ENCODE measurements around the gene MRPS24. TPM values are rescaled to one million over a fixed set of nuclear protein-coding genes. Genes with fewer than 3 reads are reported as not detected.

Gene MRPS24
- total RNA-seq, 1 experiment from 2014 or later: 181 TPM

- no TSS peak for BruUV-seq (replicated peaks)
These were observed 17.5 kb downstream of the MRPS24 start for GRCh38 chr7:43851805-43852204.

GRCh38 chr7:43850348-43851116 lies 18.8 kb downstream of the MRPS24 start:
- H3K9me3 ChIP-seq (ENCODE audit: low read depth, low read length, poor library complexity, severe bottlenecking): no peaks in the 10 kb centered on the region
- CTCF ChIA-PET: no interaction called here
- TF ChIP-seq CTCF (conservative IDR thresholded peaks at IDR 0.05; ENCODE audit: low read depth, low read length) (no peak), EZH2 (IDR thresholded peaks at IDR 0.05; ENCODE audit: borderline replicate concordance, low read depth, low read length, poor library complexity, severe bottlenecking) (no peak)
- no TSS peak for BruUV-seq (replicated peaks)
- H3K27ac ChIP-seq (ENCODE audit: low read depth, low read length, poor library complexity, severe bottlenecking): no peak overlapping the region
- H3K27me3 ChIP-seq (replicated peaks; ENCODE audit: insufficient read depth, low read depth, low read length, poor library complexity): no peaks in the 10 kb centered on the region
- POLR2A ChIA-PET (ENCODE audit: low non-redundant PET): no interaction called here
- no peaks in the 10 kb centered on the region for H3K36me3 ChIP-seq (ENCODE audit: insufficient read depth, low read length, poor library complexity, severe bottlenecking)
- intact Hi-C loops (cut with micrococcal nuclease; ENCODE audit: unreplicated experiment): no loop called here
- H3K4me3 ChIP-seq (ENCODE audit: low read depth, low read length, poor library complexity, severe bottlenecking): no peak overlapping the region
- DNase-seq (ENCODE audit: low spot score): no peak
- no peaks in the 10 kb centered on the region for H3K4me1 ChIP-seq (ENCODE audit: insufficient read depth, low read length, poor library complexity, severe bottlenecking)

More at GRCh38 chr7:43851805-43852204, 17.5 kb downstream of the MRPS24 start:
- no peak for DNase-seq (ENCODE audit: low spot score)
- no peaks in the 10 kb centered on the region for H3K9me3 ChIP-seq (ENCODE audit: low read depth, low read length, poor library complexity, severe bottlenecking)
- TF ChIP-seq CTCF (conservative IDR thresholded peaks at IDR 0.05; ENCODE audit: low read depth, low read length) (no peak), EZH2 (IDR thresholded peaks at IDR 0.05; ENCODE audit: borderline replicate concordance, low read depth, low read length, poor library complexity, severe bottlenecking) (no peak)
- H3K27ac ChIP-seq (ENCODE audit: low read depth, low read length, poor library complexity, severe bottlenecking): no peak overlapping the region
- H3K4me3 ChIP-seq (ENCODE audit: low read depth, low read length, poor library complexity, severe bottlenecking): no peak overlapping the region
- H3K4me1 ChIP-seq (ENCODE audit: insufficient read depth, low read length, poor library complexity, severe bottlenecking): no peaks in the 10 kb centered on the region
- ChIA-PET POLR2A (ENCODE audit: low non-redundant PET) (no interaction called here), CTCF (no interaction called here)
- intact Hi-C loops (cut with micrococcal nuclease; ENCODE audit: unreplicated experiment): no loop called here
- no peaks in the 10 kb centered on the region for H3K36me3 ChIP-seq (ENCODE audit: insufficient read depth, low read length, poor library complexity, severe bottlenecking)
- H3K27me3 ChIP-seq (replicated peaks; ENCODE audit: insufficient read depth, low read depth, low read length, poor library complexity): no peaks in the 10 kb centered on the region

DNA sequence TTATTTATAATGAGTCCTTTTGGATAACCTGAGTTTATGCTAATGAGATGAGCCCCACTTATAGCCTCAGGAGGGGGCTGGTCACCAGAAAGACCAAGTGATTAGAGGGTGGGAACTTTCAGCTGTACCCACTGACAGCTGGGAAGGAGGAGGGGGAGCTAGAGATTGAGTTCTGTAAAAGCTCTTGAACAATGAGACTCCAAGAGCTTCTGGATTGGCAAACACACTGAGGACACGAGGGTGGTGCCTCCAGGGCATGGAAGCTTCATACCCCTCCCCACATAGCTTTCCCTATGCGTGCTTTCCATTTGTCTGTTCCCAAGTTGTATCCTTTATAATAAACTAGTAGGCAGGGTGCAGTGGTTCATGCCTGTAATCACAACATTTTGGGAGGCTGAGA lies 20.3 kb downstream of the MRPS24 start:
- no peak overlapping the region for H3K4me3 ChIP-seq (ENCODE audit: low read depth, low read length, poor library complexity, severe bottlenecking)
- H3K9me3 ChIP-seq (ENCODE audit: low read depth, low read length, poor library complexity, severe bottlenecking): no peaks in the 10 kb centered on the region
- ChIA-PET CTCF (no interaction called here), POLR2A (ENCODE audit: low non-redundant PET) (no interaction called here)
- no peaks in the 10 kb centered on the region for H3K36me3 ChIP-seq (ENCODE audit: insufficient read depth, low read length, poor library complexity, severe bottlenecking)
- DNase-seq (ENCODE audit: low spot score): no peak
- TF ChIP-seq EZH2 (IDR thresholded peaks at IDR 0.05; ENCODE audit: borderline replicate concordance, low read depth, low read length, poor library complexity, severe bottlenecking): no peak
- no peak for TF ChIP-seq CTCF (conservative IDR thresholded peaks at IDR 0.05; ENCODE audit: low read depth, low read length)
- intact Hi-C loops (cut with micrococcal nuclease; ENCODE audit: unreplicated experiment): no loop called here
- BruUV-seq (replicated peaks): no TSS peak
- no peaks in the 10 kb centered on the region for H3K27me3 ChIP-seq (replicated peaks; ENCODE audit: insufficient read depth, low read depth, low read length, poor library complexity)
- no peak overlapping the region for H3K27ac ChIP-seq (ENCODE audit: low read depth, low read length, poor library complexity, severe bottlenecking)
- H3K4me1 ChIP-seq (ENCODE audit: insufficient read depth, low read length, poor library complexity, severe bottlenecking): no peaks in the 10 kb centered on the region

All from A673 (cell line).